ENCODE data around the gene HSPG2. TPM values are rescaled to one million over a fixed set of nuclear protein-coding genes. Genes with fewer than 3 reads are reported as not detected.

Gene HSPG2
- total RNA-seq, 1 donor from 2014 or later: 3.7 TPM

GRCh38 chr1:21898326-21899200 lies 38.5 kb downstream of the HSPG2 start:
- no peak for DNase-seq

- no peak for DNase-seq
Measured at GRCh38 chr1:21897844-21898243, 39.3 kb downstream of the HSPG2 start.

GRCh38 chr1:21896652-21897532 lies 40.2 kb downstream of the HSPG2 start:
- DNase-seq: no peak

GRCh38 chr1:21896026-21896425 lies 41.1 kb downstream of the HSPG2 start:
- no peak for DNase-seq

GRCh38 chr1:21894034-21894881 lies 42.9 kb downstream of the HSPG2 start:
- DNase-seq: no peak

DNA sequence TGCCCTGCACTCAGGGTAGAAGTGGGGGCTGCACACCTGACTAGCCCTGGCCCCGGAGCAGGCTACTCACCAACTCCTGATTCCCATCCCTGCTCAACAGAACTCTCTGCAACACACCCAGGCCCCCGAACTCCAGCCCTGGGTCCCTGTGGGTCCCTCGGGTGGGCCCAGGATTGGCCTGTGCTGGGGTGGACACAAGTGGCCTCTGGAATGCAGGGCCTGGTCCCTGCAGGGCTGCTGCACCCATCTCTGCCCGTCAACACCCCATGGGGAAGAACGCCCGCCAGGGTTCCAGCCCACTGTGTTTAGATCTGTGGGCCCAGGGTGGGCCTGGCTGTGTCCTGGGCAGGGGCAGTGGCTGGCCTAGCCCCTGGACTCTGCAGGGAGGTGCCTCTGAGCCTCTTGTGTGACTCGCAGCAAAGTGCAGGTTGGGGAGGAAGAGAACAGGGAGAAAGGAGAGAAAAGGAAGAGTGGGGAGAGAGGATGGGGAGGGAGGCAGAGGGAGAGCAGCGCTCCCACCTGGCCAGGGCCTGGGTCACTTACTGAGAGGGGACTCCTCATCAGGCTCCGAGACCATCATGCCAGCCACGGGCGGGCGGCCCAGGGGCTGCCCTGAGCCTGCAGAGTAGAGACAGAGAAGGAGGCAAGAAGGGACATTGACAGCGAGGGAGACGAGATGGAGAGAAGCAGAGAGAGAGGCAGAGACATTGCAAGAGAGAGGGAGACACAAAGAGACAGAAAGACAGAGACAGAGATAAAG lies 43.9 kb downstream of the HSPG2 start:
- DNase-seq: no peak

GRCh38 chr1:21891621-21892479 lies 45.3 kb downstream of the HSPG2 start:
- DNase-seq: no peak

DNA sequence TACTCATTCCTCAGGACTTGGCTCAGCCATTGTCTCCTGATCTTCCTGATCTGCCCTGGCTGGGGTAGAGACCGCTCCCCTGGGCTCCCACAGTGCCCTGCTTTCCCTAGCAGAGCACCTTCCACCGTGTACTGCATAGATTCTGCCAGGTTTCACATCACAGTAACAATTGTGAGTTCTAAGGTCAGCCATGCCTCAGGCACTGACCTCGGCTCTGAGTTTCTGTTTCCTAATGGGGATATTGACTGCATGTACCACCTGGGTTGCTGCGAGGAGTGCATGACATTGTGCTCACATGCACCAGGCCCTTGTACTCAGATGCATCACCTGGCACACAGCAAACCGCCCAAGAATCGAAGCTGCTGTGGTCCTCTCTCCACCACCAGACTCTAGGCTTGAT lies 46.0 kb downstream of the HSPG2 start:
- DNase-seq: no peak

GRCh38 chr1:21888500-21888899 lies 48.6 kb downstream of the HSPG2 start:
- DNase-seq: no peak

- no peak for DNase-seq
Measured at GRCh38 chr1:21887796-21888195, 49.3 kb downstream of the HSPG2 start.

GRCh38 chr1:21887216-21887736 lies 49.8 kb downstream of the HSPG2 start:
- no peak for DNase-seq

GRCh38 chr1:21886486-21887215 lies 50.5 kb downstream of the HSPG2 start:
- DNase-seq: no peak

DNA sequence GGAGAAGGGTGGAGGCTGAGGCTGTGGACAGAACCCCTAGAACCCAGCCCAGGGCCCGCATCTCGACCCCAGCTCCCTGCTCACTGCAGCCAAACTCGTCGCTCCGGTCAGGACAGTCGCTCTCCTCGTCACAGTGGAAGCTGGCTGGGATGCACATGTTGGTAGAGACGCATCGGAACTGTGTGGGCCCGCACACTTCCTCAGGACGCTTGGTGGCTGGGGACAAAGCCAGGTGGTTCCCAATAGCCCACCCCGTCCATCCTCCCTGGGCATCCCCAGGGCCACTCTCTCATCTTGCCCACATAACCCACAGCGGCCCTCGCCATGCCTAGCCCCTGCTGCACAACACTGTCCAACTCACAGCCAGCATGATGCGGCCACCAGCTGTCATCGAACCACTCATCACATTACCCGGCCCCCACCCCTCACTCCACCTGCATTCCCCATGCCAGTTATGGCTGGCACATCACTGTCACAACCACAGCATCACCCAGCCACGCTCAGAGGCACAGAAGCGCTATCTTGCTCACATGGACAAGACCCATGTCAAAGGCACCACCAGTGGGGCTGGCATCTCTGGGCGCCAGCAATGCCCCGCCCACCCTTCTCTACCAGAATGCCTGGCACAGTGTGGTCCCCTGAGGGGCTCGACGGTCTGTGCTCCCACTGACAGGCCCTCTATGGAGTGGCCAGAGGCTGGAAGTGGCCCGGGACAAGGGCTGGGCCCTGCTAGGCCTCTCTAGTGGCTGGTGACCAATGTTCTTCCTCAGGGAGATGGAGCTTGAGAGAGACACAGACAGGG lies 51.7 kb downstream of the HSPG2 start:
- no peak for DNase-seq

- no peak for DNase-seq
Measured at GRCh38 chr1:21884456-21885235, 52.5 kb downstream of the HSPG2 start.

DNA sequence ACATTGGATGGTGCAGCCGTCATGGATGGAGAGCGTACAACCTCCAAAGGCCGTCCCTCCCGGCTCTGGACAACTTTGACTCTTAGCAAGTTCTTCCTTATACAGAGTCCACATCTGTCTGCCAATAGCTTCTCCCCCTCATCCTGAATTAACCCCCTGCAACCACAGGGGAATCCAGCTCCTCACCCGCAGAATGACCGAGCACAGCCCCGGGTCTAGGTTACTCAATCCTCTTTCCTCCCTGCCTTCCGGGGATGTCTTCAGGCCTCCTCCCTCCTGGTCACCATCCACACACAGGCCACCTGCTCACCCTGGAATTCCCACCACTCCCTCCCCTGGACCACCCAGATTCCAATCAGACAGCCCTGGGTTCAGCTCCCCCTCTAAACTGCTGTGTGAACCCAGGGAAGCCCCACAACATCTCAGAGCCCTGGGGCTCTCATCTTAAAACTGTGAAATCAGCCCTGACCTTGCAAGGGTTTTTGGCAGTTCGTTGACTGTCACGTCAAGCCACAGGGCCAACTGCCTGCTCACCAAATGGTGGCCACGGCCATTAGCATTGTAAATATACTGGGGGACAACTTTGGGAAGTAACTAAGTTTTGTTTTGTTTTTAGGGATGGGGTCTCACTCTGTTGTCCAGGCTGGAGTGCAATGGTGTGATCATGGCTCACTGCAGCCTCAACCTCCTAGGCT lies 54.2 kb downstream of the HSPG2 start:
- no peak for DNase-seq

DNA sequence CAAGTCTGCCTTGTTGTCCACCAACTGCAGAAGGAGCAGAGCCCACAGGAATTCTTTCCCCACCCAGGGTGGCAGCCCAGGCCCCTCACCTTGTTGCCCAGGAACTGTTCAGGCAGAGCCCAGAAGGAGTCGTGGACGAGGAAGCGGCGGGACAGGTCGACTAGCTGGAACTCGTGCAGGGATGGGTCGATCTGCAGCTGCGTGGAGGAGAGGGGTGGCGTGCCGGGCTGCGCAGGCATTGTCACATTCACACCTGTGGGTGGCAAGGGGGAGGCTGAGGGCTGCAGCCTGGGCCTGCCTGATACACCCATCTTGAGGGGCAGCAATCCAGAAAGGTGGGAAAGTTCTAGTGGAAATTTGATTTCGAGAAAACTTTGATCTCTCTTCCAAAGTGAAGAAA lies 55.9 kb downstream of the HSPG2 start:
- no peak for DNase-seq

GRCh38 chr1:21880619-21880970 lies 56.5 kb downstream of the HSPG2 start:
- DNase-seq: no peak
